Measurements from ENCODE around the gene CDH13.

GRCh38 chr16:83727751-83728352 is 1101.1 kb downstream of the CDH13 start:
- TF ChIP-seq CTCF (IDR thresholded peaks at IDR 0.05) (no peak), POLR2A (IDR thresholded peaks at IDR 0.05) (no peak)

Data from adrenal gland (tissue), 5 donors.